ENCODE measurements around the gene ACOX2. TPM values are rescaled to one million over a fixed set of nuclear protein-coding genes. Genes with fewer than 3 reads are reported as not detected.

ACOX2 gene
- total RNA-seq, 2 experiments from 2014 or later: not detected

DNA sequence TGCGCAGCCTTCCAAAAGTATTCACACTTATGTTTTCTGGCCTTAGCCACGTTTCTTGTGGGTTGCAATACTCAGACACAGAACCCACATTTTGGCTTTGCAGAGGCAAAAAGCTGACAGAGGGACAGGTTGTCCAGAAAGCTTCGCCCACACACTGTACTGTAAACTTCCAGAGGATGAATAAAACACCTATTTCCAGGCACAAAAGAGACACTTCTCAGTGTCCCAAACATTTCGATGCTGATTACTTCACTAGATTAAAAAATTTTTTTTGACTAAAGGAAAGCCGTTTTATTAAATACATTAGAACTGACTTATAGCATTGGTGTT lies 73.1 kb downstream of the ACOX2 start:
- POLR2A ChIA-PET: no interaction called here
- CTCF ChIA-PET: interaction anchor here (0.6 to 1.3 kb wide), 17 partner anchors 13 to 157 kb away, joined by 3 to 5 read pairs (median 3); partner anchors contain the start of genes HTD2 and RPP14

GRCh38 chr3:58463181-58463941 lies 73.6 kb downstream of the ACOX2 start:
- POLR2A ChIA-PET: no interaction called here
- CTCF ChIA-PET: interaction anchor here (0.6 to 1.3 kb wide), 17 partner anchors 13 to 223 kb away, joined by 3 to 5 read pairs (median 3); partner anchors contain the start of genes HTD2 and RPP14

DNA sequence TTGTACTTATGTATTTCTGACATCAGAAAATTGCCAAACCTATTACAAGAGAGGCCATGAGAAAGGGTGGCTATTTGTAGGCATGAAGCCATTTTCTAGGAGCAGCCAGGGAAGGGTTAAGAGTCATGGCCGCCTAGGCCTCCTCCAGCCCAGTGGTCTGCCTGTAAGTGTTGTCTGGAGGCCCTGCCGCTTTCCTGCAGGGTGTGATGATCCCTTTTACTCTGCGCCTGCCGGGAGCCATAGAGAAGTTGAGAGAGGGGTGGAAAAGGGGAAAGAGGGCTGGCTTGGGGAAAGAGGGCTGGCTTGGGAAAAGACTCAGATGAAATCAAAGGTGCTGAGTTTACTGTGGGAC lies 74.2 kb downstream of the ACOX2 start:
- ChIA-PET CTCF (no interaction called here), POLR2A (no interaction called here)

- CTCF ChIA-PET: no interaction called here
- POLR2A ChIA-PET: no interaction called here
These were observed 77.8 kb downstream of the ACOX2 start for GRCh38 chr3:58459160-58459559.

Other genes starting within 250 kb of the ACOX2 start
- 10 to 100 TPM; 24.9 to 26.7 TPM for gene RPP14, start 230.9 kb downstream of the ACOX2 start, total RNA-seq
- 10 to 100 TPM; 11.5 to 12.3 TPM for gene HTD2, start 230.7 kb downstream of the ACOX2 start, total RNA-seq
- gene PXK, start 204.3 kb downstream of the ACOX2 start, total RNA-seq: 10 to 100 TPM; 31.7 to 32.0 TPM
- gene PDHB, start 103.4 kb downstream of the ACOX2 start, total RNA-seq: 10 to 100 TPM; 58.8 to 62.1 TPM
- gene KCTD6, start 45.1 kb downstream of the ACOX2 start, total RNA-seq: 1 to 10 TPM; 6.4 to 6.6 TPM
- not detected for gene FAM107A, start 40.2 kb upstream of the ACOX2 start, total RNA-seq
- not detected for gene FAM3D, start 129.6 kb upstream of the ACOX2 start, total RNA-seq